Epidermal melanocyte (primary cell): Measurements from ENCODE around the gene CDC73.
"Not testable (repeated sequence)": the region's sequence is repeated elsewhere in the genome, so short reads cannot be mapped to it uniquely, and the experiment has no call there.

Experiments used
- DNase-seq: peaks from one replicate; pipeline ENCODE4 v3.0.0; 2011; ENCODE audit warnings: low spot score; ENCODE audit not compliant: insufficient read length

CDC73 gene

DNA sequence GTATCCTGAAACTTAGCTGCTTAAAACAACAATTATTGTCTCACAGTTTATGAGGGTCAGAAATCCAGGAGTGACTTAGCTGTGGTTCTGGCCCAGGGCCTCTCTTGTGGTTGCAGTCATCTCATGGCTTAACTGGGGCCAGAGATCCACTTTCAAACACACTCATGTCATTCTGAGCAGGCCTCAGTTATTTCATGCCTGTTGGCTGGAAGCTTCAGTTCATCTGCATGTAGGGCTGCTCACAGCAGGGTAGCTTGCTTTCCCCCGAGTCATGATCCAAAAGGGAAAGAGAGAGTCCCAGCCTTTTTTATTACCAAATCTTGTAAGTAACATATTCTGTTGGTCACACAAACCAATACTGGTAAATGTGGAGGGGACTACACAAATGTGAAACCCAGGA, 161.2 kb downstream of the CDC73 start:
- DNase-seq: no peak

- no peak for DNase-seq
Measured at GRCh38 chr1:193284219-193284618, 162.4 kb downstream of the CDC73 start.

DNA sequence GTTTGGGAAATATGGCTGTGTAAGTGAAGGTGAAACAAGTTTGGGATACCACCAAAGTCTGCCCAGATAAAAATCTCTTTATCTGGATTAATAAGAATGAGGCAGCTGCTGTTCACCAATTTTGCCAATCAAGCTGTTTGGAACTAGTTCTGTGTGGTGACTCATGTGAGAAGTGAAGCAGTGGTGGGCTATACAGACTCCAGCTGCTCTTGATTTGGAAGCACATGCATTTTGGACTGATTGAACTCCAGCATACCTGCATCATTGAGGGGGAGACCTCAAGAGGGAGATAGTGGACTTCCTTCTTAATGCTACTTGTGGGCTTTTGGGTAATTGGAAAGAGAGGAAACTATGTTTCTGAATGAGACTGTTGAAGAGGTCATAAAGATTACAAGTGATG, 163.8 kb downstream of the CDC73 start:
- no peak for DNase-seq

GRCh38 chr1:193288548-193289080, 166.8 kb downstream of the CDC73 start:
- not testable (repeated sequence) for DNase-seq

DNA sequence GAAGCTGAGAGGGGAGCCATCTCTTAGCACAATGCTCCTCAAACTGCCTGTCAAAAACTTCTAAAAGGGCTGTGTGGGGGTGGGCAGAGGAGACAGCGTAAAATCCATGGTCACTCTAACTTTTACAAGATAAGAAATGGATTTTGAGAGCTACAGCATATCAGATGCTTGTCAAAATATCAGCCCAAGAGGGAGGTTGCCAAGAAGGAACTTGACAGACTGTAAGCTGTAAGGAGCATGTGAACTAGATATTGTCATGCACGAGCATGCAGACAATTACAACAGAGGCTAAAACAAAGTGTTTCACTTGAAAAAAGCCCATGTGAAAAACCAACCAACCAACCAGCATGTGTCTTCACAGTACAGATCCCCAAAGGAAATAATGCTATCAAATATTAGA, 171.9 kb downstream of the CDC73 start:
- no peak for DNase-seq

GRCh38 chr1:193299038-193299437, 177.2 kb downstream of the CDC73 start:
- no peak for DNase-seq

DNA sequence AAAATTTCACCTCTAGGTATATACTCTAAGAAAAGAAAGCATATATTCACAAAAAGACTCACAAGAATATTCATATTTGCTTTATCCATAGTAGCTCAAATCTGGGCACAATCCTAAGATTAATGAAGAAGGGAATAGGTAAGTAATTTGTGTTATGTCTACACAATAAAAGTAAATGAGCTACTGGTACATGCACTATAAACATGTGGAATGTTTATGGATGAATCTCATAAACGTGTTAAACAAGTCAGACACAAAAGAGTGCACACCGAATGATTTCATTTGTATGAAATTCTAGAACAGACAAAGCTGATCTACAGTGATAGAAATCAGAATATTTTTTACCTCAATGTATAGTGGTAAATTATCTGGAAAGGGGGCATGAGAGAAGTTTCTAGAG, 179.9 kb downstream of the CDC73 start:
- DNase-seq: no peak

GRCh38 chr1:193303849-193304248, 182.0 kb downstream of the CDC73 start:
- no peak for DNase-seq
